ENCODE measurements around the gene SNAPC4.

Gene SNAPC4

GRCh38 chr9:136375096-136375495 lies 24.9 kb downstream of the SNAPC4 start:
- H3K4me3 ChIP-seq (ENCODE audit: low read length), result no peak overlapping the region
- peaks cover 40% of the 10 kb centered on the region; the same call in 1 of the 2 replicates for H3K36me3 ChIP-seq (ENCODE audit: control insufficient read depth, low read length)
- no peaks in the 10 kb centered on the region for H3K9me3 ChIP-seq (ENCODE audit: control insufficient read depth, insufficient read depth, low read length)
- H4K20me1 ChIP-seq (ENCODE audit: control insufficient read depth, insufficient read depth, low read depth, low read length), result no peaks in the 10 kb centered on the region
- no peaks in the 10 kb centered on the region for H3K79me2 ChIP-seq (ENCODE audit: control insufficient read depth, low read length)
- H3K9me2 ChIP-seq (replicated peaks; ENCODE audit: control insufficient read depth, low read length), result no peaks in the 10 kb centered on the region
- H3K4me1 ChIP-seq (ENCODE audit: control insufficient read depth, low read length), result 0 out of 2 replicates have a peak, but pooled peaks cover 5% of the 10 kb centered on the region
- H3F3A ChIP-seq (ENCODE audit: control insufficient read depth, insufficient read depth), result no peaks in the 10 kb centered on the region
- no peak for TF ChIP-seq EZH2phosphoT487 (IDR thresholded peaks at IDR 0.05; ENCODE audit: borderline replicate concordance, low read length)
- TF ChIP-seq CTCF (IDR thresholded peaks at IDR 0.05; ENCODE audit: low read depth, low read length, poor library complexity, severe bottlenecking), result no peak
- no peaks in the 10 kb centered on the region for H3K27me3 ChIP-seq (ENCODE audit: control insufficient read depth, low read length)
- H3K4me2 ChIP-seq (ENCODE audit: low read length), result no peak overlapping the region
- H3K27ac ChIP-seq (ENCODE audit: low read depth, low read length), result no peak overlapping the region

- H4K20me1 ChIP-seq (ENCODE audit: control insufficient read depth, insufficient read depth, low read depth, low read length), result no peaks in the 10 kb centered on the region
- TF ChIP-seq EZH2phosphoT487 (IDR thresholded peaks at IDR 0.05; ENCODE audit: borderline replicate concordance, low read length), result no peak
- TF ChIP-seq CTCF (IDR thresholded peaks at IDR 0.05; ENCODE audit: low read depth, low read length, poor library complexity, severe bottlenecking), result no peak
- no peak overlapping the region for H3K4me3 ChIP-seq (ENCODE audit: low read length)
- no peak overlapping the region for H3K27ac ChIP-seq (ENCODE audit: low read depth, low read length)
- 0 out of 2 replicates have a peak, but pooled peaks cover 5% of the 10 kb centered on the region for H3K4me1 ChIP-seq (ENCODE audit: control insufficient read depth, low read length)
- H3K36me3 ChIP-seq (ENCODE audit: control insufficient read depth, low read length), result peaks cover 32% of the 10 kb centered on the region; the same call in 1 of the 2 replicates
- H3K9me2 ChIP-seq (replicated peaks; ENCODE audit: control insufficient read depth, low read length), result no peaks in the 10 kb centered on the region
- H3K9me3 ChIP-seq (ENCODE audit: control insufficient read depth, insufficient read depth, low read length), result no peaks in the 10 kb centered on the region
- H3K4me2 ChIP-seq (ENCODE audit: low read length), result no peak overlapping the region
- H3K27me3 ChIP-seq (ENCODE audit: control insufficient read depth, low read length), result no peaks in the 10 kb centered on the region
- H3F3A ChIP-seq (ENCODE audit: control insufficient read depth, insufficient read depth), result no peaks in the 10 kb centered on the region
- no peaks in the 10 kb centered on the region for H3K79me2 ChIP-seq (ENCODE audit: control insufficient read depth, low read length)
These were observed 25.8 kb downstream of the SNAPC4 start for GRCh38 chr9:136374183-136374575.

- H3K9me3 ChIP-seq (ENCODE audit: control insufficient read depth, insufficient read depth, low read length), result no peaks in the 10 kb centered on the region
- H3K79me2 ChIP-seq (ENCODE audit: control insufficient read depth, low read length), result no peaks in the 10 kb centered on the region
- no peak for TF ChIP-seq EZH2phosphoT487 (IDR thresholded peaks at IDR 0.05; ENCODE audit: borderline replicate concordance, low read length)
- TF ChIP-seq CTCF (IDR thresholded peaks at IDR 0.05; ENCODE audit: low read depth, low read length, poor library complexity, severe bottlenecking), result no peak
- no peaks in the 10 kb centered on the region for H3K27me3 ChIP-seq (ENCODE audit: control insufficient read depth, low read length)
- no peaks in the 10 kb centered on the region for H4K20me1 ChIP-seq (ENCODE audit: control insufficient read depth, insufficient read depth, low read depth, low read length)
- no peaks in the 10 kb centered on the region for H3K9me2 ChIP-seq (replicated peaks; ENCODE audit: control insufficient read depth, low read length)
- H3K4me1 ChIP-seq (ENCODE audit: control insufficient read depth, low read length), result 0 out of 2 replicates have a peak, but pooled peaks cover 5% of the 10 kb centered on the region
- no peaks in the 10 kb centered on the region for H3F3A ChIP-seq (ENCODE audit: control insufficient read depth, insufficient read depth)
- H3K36me3 ChIP-seq (ENCODE audit: control insufficient read depth, low read length), result peaks cover 28% of the 10 kb centered on the region; the same call in 1 of the 2 replicates
- no peak within 1 kb of the TSS for H3K4me2 ChIP-seq (ENCODE audit: low read length)
- no peak within 1 kb of the TSS for H3K27ac ChIP-seq (ENCODE audit: low read depth, low read length)
- no peak within 1 kb of the TSS for H3K4me3 ChIP-seq (ENCODE audit: low read length)
These were observed 26.4 kb downstream of the SNAPC4 start, which contains the start of gene CARD9 for GRCh38 chr9:136373300-136374182. TSS of gene CARD9 (minus strand) at chr9:136373669. CDS start at chr9:136372078, 1,591 bp downstream.

Measured in DOHH2 (cell line).